ENCODE results near the gene NMB.
A peak's percentile ranks its signal among the peaks of the same experiment; 100 is the strongest.
"Not testable (repeated sequence)": the region's sequence is repeated elsewhere in the genome, so short reads cannot be mapped to it uniquely, and the experiment has no call there.

NMB gene, protein sequence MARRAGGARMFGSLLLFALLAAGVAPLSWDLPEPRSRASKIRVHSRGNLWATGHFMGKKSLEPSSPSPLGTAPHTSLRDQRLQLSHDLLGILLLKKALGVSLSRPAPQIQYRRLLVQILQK

DNA sequence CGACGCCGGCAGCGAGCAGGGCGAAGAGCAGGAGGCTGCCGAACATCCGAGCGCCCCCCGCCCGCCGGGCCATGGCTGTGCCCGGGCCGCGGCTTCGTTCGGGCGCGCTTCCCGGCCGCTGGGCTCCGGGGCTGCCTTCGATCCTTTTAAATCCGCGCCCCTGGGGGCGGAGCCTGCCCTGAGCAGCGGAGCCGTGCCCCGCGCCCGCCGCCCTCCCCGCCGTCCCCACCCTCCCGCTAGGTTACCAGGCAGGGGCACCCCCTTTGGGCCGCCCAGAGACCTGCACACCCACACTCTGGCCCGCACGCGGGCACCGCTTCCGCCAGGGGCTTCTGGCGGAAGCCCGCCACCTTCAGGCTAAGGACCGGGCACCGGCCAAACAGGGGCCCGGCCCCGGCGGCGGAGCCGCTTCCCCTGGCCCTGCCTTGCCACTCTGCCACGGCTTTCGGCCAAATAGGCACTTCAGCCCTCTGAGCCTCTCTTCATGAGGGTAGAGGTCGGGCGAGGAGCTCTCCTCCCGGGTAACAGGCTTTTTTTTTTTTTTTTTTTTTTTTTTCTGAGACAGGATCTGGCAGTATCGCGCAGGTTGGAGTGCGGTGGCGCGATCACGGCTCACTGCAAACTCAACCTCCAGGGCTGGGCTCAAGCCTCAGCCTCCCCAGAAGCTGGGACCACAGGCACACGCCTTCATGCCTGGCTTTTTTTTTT, at the start of gene NMB:
Gene NMB (minus strand): TSS at position 120 of the 708 bp plus-strand sequence. CDS start 47 bp downstream, at position 73.
- DNase-seq, result peak; percentile 77 to 93 (median 86)

DNA sequence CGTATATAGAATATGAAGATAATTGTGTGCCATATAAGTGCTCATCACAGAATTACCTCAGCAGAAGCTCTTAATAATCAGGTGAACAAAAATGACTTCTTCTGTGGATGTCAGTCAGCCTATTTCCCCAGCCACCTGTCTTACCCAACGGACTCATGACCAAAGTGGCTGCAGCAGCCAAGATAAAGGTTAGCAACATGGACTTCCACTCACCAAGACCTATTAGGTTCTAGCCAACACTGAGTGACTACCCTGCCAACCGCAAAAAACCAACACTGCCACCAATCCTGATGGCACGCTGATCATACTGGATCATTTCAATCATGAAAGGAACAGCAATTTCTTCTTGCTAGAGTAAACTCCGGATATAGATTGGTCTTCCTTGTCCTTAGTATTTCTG, 45.8 kb upstream of the NMB start:
- DNase-seq, result no peak

DNA sequence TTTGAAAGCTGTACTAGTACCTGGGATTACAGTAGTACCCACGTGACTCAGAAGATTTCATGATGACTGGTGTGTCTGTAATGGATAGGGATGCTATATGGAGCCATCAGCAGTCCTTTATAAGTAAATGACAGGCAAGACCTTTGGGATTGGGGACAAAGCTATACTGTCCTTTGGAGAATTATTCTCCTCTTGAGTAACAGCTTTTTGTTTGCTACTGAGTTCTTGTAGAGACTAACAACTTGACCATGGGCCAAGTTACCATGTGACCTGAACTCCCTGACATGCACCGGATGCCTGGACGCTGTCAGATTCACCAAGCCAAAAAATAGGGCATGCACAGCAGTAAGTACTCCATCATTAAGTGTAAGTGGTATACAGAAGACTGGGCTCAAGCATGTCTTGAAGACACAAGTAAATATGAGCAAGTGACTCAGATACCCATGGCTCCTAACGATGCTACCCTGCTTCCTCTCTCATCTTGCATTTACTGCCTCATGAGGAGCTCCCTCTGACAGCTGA, 45.0 kb upstream of the NMB start:
- DNase-seq, result no peak

DNA sequence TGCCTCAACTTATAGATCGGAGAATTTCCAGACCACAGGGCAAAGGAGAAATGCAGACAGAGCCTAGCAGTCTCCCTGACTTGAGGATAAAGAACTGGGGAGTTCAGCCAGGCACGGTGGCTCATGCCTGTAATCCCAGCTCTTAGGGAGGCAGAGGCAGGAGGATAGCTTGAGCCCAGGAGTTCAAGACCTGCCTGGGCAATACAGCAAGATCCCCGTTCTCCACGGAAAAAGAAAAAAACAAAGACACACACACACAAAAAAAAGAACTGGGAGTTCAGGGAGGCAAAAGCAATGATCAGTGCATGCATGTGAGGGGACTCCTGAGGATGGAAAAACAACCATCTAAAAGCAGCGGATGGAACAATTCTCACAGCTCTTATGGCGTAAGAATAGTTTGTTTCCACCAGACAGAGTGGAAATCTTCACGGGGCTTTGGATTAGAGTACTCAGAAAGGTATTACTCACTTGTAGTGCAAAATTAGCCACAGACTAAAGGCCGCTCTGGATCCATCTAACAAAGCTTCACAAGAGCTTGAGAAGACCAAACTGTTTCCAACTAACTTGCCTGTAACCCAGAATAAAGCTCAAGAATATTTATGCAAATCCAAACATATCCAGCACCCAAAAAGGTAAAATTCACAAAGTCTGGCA, 41.7 kb upstream of the NMB start:
- DNase-seq, result no peak

DNA sequence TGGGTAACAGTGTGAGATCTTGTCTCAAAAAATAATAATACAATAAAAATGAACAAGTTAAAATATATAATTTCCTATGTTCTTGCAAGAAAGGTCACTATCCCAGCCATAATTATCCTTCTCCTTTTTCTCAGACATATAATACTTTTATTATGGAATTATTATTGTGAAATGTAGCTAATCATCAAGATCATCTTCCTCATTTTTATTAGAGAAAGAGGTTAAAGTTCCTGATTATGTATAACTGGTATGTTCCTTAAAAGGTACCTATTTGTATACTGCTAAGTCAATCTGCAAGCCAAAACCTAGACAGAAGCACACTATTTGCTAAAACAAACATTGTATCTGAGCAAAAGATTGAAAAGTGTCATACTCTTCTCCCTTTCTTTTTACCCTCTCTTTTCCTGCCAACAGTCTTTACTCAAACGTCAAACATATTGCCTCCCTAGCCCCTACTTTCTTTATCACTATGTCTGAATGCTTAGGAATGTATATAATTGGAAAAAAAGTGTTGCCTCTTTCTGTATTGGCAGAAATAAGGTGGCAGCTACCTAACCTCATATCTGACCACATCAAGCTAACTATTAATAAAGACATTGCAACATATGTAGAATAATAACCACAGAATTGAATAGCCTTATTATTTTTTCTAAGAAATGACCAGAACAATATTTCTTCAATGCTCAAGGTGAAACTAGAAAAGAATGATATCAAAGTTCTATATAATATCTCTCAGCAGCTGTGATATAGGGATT, 39.4 kb upstream of the NMB start:
- no peak for DNase-seq

DNA sequence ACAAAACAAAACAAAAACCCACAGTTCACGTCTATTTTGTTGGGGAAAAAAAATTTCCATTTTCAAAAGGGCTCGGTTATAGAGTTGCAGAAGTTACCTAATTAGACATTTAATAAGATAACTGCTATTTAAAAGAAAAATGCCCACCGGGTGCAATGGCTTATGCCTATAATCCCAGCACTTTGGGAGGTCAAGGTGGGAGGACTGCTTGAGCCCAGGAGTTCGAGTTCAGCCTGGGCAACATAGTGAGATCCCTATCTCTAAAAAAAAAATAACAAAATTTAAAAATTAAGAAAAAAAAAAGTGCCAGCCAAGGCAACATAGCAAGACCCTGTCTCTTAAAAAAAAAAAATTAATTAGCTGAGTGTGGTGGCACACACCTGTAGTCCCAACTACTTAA, 38.8 kb upstream of the NMB start:
- DNase-seq, result no peak

DNA sequence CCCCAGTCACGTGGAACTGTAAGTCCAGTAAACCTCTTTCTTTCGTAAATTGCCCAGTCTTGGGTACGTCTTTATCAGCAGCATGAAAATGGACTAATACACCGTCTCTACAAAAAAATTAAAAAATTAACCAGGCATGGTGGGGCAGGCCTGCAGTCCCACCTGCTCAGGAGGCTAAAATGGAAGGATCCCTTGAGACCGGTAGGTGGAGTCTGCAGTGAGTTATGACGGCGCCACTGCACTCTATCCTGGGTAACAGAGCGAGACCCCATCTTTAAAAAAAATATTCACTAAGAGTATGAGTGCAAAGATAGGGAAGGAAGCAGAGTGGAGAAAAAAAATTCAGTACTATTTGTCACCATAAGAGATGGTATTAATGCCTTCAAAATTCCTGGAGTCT, 32.3 kb upstream of the NMB start:
- no peak for DNase-seq

DNA sequence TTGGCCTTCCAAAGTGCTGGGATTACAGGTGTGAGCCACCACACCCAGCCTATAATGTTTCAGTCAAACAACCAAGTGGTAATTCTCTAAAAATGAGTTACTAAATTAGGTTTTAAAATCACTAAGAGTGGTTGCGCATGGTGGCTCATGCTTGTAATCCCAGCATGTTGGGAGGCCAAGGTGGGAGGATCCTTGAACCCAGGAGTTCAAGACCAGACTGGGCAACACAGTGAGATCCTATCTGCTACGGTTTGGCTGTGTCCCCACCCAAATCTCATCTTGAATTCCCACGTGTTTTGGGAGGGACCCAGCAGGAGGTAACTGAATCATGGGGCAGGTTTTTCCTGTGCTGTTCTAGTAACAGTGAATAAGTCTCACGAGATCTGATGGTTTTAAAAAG, 31.9 kb upstream of the NMB start:
- no peak for DNase-seq

DNA sequence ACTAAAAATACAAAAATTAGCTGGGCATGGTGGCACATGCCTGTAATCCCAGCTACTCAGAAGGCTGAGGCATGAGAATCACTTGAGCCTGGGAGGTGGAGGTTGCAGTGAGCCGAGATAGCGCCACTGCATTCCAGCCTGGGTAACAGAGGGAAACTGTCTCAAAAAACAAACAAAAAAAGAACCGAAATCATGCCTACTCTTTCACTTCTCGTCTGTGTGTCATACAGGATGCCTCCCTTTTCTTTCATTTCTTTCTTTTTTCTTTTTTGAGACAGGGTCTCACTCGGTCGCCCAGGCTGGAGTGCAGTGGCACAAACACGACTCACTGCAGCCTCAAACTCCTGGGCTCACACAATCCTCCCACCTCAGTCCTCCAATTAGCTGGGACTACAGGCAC, 28.4 kb upstream of the NMB start:
- not testable (repeated sequence) for DNase-seq

DNA sequence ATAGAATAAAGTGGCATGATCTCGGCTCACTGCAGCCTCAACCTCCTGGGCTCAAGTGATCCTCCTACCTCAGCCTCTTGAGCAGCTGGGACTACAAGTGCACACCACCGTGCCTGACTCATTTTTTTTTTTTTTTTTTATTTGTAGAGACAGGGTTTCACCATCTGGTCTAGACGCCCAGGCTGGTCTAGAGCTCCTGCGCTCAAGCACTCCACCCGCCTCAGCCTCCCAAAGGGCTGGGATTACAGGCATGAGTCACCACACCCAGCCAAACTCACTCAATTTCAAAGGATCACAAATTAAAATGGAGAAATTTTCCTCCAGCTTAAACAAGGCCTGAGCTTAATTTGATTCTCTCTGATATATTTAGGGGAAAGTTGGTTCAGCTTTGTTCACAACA, 27.3 kb upstream of the NMB start:
- DNase-seq, result no peak

DNA sequence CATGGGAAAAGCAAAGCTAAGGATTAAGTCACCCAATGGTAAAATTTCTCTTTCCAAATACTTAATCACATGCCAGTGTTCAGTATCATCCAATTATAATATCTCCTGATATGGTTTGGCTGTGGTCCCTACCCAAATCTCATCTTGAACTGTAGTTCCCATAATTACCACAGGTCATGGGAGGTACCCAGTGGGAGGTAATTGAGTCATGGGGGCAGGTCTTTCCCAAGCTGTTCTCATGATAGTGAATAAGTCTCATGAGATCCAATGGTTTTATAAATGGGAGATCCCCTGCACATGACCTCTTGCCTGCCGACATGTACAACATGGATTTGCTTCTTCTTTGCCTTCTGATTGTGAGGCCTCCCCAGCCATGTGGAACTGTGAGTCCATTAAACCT, 26.1 kb upstream of the NMB start:
- DNase-seq, result no peak

DNA sequence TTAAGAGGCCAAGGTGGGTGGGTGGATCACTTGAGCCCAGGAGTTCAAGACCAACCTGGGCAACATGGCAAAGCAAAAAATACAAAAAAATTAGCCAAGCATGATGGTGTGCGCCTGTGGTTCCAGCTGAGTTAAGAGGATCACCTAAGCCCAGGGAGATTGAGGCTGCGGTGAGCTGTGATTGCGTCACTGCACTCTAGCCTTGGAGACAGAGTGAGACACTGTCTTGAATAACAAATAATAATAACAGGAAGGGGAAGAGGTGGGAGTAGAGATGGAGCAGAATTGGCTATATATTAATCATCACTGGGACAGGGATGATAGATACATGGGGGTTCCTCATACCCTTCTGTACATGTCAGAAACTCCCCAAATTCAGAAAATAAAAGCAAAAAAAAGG, 23.8 kb upstream of the NMB start:
- DNase-seq, result no peak

DNA sequence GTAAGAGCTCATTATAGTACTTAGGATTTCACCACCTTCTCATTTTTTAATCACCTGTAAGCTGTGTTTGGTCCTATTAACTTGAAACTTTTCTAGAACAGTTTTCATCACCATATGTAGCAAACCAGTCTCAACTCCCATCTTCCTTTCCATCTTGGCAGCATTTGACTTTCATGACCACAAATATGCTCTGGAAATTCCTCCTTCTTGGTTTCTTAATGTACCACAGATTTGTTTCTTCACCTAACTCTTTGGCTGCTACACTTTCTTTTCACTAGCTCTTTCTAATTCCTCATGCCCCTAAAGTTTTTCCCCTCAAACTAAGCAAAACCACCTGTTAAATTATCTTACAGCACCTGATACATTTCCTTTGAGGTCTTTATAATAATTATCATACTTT, 13.2 kb upstream of the NMB start:
- no peak for DNase-seq

DNA sequence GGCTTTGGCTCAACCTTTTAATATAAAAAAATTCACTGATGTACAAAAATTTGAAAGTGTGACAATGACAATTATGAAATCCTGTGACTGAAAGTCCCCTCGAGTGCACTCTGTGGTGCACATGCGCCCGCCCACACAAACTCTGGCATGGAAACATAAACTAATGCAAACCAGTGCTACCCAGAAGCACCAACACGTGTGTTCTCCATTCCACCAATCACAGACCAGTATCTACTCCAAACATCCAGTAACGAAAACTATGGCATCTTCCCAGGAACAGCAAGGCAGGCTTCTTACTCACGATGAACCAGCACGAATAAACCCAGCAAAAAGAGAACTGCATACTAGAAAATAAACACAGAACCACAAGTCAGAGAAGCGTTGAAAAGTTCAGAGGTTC, 11.7 kb upstream of the NMB start:
- no peak for DNase-seq

DNA sequence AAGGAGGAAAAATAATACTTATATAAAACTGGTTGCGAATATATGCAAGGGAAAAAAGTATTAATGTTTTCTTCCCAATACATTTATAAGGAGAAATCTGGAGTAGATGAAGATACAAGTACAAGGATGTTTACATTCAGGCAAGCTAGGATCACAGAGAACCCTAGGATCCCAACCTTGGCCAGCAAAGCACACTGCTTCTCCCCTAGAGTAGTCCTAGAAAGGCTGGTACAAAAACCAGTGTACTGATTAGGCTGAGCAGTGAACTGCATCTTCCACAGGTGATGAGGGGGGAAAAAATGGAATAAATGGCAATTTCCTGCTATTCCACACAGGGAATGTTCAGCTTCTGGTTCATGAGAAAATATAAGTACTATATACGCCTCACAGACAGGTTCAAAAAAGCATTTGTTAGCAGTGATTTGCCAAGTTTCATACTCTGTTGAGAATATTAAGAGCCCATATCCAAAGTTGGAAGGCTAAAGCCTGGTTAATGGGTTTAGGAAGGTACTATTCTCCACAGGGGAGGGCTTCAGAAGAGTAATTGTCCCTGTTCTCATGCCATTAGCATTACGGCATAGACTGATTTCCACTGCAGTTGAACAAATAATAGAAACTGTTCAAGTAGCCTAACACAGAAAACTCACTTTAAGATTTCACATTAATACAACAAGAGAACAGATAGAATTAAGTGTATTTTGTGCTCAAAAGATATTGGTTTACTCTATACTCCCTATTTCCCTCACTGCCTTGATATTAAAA, 10.4 kb upstream of the NMB start:
- DNase-seq, result no peak

DNA sequence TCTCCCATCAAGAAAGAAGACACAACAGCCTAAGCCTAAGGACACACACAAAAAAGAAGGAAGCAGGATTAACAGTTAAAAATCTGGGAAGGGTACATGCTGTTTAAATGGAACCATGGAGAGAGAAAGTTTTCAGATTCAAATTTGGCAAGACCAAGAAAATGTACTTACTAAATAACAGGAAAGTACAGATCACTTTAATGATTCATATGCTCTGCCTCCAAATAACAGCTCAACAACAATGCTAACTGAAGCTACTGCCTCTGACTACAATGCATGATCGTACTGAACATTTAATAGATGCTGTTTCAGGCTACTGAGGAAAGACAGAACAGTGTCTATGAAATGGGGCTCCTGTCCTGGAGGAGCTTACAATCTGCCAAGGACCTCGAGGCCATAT, 8.4 kb upstream of the NMB start:
- no peak for DNase-seq

DNA sequence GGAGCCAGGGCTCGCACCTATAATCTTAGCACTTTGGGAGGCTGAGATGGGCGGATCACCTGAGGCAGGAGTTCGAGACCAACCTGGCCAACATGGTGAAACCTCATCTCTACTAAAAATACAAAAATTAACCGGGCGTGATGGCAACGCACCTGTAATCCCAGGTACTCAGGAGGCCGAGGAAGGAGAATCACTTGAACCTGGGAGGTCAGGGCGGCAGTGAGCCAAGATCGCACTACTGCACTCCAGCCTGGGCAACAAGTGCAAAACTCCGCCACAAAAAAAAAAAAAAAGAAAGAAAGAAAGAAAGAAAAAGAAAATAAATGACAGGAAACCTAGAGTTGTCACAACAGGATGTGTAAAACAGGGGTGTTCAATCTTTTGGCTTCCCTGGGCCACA, 3.0 kb upstream of the NMB start:
- no peak for DNase-seq

DNA sequence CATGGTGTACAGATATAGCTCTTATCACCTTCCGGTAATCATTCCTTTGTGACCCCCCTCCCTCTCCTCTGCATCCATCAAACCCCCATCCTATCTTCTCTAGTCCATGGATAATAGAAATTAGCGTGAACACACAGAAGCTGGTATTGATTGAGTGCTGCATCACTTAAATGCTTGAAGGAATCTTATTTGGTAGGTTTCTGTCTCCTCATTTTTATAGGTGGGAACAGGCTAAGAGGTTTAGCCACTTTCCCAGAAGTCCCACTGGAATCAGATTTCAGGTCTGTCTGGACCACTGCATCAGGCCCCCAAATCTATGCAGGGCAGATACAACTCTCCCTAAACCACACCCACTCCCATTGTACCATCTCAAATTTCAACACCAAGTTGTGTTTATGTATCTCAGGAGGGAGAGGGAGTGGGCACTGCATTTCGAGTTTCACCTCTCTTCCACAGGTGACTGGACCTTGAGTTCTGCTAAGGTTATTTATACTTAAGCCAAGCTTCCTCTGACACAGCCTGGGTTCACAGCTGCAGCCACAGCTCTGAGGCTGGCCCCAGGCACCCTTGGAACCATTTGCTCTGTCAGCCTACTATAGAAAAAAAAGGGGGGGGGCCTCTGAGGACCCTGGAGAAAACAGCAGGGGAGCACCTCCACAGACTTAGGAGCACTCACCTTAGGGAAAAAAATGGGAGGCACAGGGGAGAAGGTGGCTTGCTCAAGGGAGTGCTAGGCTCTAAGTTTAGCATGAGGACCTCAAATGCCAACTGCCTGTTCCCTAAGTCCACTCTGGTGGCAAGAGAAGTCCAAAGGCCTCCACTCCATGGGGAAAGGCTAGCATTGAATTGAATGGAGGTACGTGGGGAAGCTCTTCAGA, 2.1 kb upstream of the NMB start:
- no peak for DNase-seq

DNA sequence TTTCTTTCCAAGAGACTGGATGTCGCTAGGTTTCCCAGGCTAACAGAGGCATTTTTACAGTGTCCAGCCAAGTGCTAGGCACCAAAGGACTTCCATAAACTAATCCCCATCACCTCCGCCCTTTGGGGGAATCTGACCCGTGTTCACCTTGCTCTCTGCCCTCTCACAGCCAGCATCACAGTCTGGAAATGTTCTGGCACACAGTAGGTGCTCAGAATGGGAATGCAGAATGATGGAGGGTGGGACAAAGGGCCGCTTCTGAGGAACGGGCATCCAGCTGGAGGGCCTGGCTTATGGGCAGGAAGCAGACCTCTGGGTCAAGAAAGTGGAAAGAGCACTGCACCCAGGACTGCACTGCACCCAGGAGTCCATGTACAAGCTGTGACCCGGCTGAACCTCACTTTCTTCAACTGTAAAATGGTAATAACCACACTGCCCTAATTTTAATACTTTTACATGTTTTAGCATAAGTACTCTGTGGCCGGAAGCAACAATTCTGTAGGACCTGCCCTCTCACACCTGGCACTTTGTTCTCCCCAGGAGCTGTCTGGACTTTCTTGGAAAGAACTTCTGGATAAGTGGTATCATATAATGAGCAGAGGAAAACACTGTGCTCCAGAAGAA, 901 bp upstream of the NMB start:
- DNase-seq, result no peak

DNA sequence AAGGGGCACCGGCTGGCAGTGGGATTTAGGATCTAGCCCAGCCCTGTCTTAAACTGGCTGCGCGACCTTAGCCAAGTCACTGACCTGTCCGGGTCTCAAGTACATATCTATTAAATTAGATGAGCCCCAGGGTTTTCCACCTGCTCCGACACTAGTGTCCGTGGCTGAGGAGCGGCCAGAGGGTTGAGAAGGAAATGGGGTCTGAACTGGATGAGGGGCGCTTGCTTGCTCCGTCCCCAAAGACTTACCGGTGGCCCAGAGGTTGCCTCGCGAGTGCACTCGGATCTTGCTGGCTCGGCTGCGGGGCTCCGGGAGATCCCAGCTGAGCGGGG, 285 bp downstream of the NMB start:
- DNase-seq, result no peak

DNA sequence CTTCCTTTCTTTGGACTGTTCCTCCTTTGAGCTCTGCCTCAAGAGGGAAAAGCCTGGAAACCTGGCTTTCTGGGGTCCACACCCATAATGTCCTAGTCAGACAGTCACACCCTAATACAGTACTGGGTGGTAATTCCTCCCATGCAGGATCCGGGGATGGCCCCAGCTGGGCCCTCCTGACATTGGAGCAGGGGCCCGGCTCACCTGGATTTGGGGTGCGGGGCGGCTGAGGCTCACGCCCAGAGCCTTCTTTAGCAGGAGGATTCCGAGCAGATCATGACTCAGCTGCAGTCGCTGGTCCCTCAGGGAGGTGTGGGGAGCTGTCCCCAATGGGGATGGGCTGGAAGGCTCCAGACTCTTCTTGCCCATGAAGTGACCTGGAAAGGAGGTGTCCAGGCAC, 1.0 kb downstream of the NMB start:
- no peak for DNase-seq
